Liver (tissue), 9 donors: ENCODE results near the gene ENPP3. TPM values are rescaled to one million over a fixed set of nuclear protein-coding genes. Genes with fewer than 3 reads are reported as not detected.

ENCODE experiments used
- DNase-seq: peaks from one replicate; pipeline ENCODE4 v3.0.0-alpha.2; 2017; ENCODE audit warnings: low spot score
- H3K27ac ChIP-seq, 2 donors: one replicate each; pipeline ENCODE4 v1.7.0; 2013; ENCODE audit warnings: inconsistent platforms in 2 of 2, low read length in 2 of 2, control low read depth in 1 of 2, low read depth in 1 of 2, mild to moderate bottlenecking in 1 of 2
- H3K27me3 ChIP-seq, 4 donors: one replicate each; pipeline versions ENCODE4 v1.6.1 to v1.7.0; 2013; ENCODE audit warnings: low read length in 3 of 4, inconsistent platforms in 1 of 4, mild to moderate bottlenecking in 1 of 4, moderate library complexity in 1 of 4; ENCODE audit not compliant: control insufficient read depth in 4 of 4, insufficient read depth in 4 of 4
- H3K36me3 ChIP-seq, 4 donors: one replicate each; pipeline versions ENCODE4 v1.6.1 to v1.7.0; 2013; ENCODE audit warnings: low read length in 3 of 4, mild to moderate bottlenecking in 3 of 4, low read depth in 1 of 4, moderate library complexity in 1 of 4; ENCODE audit not compliant: control insufficient read depth in 4 of 4, insufficient read depth in 3 of 4
- H3K4me1 ChIP-seq, 4 donors: one replicate each; pipeline versions ENCODE4 v1.6.1 to v1.7.0; 2013; ENCODE audit warnings: low read length in 3 of 4, mild to moderate bottlenecking in 3 of 4, moderate library complexity in 1 of 4; ENCODE audit not compliant: control insufficient read depth in 4 of 4, insufficient read depth in 4 of 4
- H3K4me3 ChIP-seq, 3 donors: one replicate each; pipeline versions ENCODE4 v1.6.1 to v1.7.0; 2013; ENCODE audit warnings: low read length in 3 of 3, control low read depth in 1 of 3, low read depth in 1 of 3, mild to moderate bottlenecking in 1 of 3
- H3K9ac ChIP-seq, 2 donors: one replicate each; pipeline ENCODE4 v1.7.0; 2013; ENCODE audit warnings: low read length in 2 of 2, mild to moderate bottlenecking in 2 of 2, moderate library complexity in 2 of 2, control low read depth in 1 of 2, low read depth in 1 of 2
- H3K9me3 ChIP-seq, 4 donors: one replicate each; pipeline versions ENCODE4 v1.6.1 to v1.7.0; 2013; ENCODE audit warnings: low read length in 3 of 4; ENCODE audit not compliant: control insufficient read depth in 4 of 4
- ATF3 ChIP-seq: IDR thresholded peaks from 2 replicates; pipeline ENCODE4 v1.6.1; 2016; ENCODE audit warnings: antibody characterized with exemption
- CTCF ChIP-seq: fragments of 150-350 bp; IDR thresholded peaks from 2 replicates; pipeline ENCODE4 v1.5.1; 2017; ENCODE audit warnings: improper control_type of control experiment, low read depth, low read length; ENCODE audit not compliant: missing input control
- EGR1 ChIP-seq, 2 donors: IDR thresholded peaks; 2 replicates each; pipeline ENCODE4 v1.6.1; 2016 to 2018; ENCODE audit warnings: antibody characterized with exemption in 2 of 2, low read depth in 2 of 2
- GABPA ChIP-seq, 2 donors: IDR thresholded peaks in 1 of 2; conservative IDR thresholded peaks in 1 of 2; 2 replicates each; pipeline ENCODE4 v1.6.1; 2016; ENCODE audit warnings: antibody characterized with exemption in 2 of 2, mild to moderate bottlenecking in 1 of 2, moderate library complexity in 1 of 2
- HNF4A ChIP-seq, 2 donors: conservative IDR thresholded peaks; 2 replicates each; pipeline ENCODE4 v1.6.1; 2016; ENCODE audit warnings: antibody characterized with exemption in 2 of 2, mild to moderate bottlenecking in 2 of 2
- HNF4G ChIP-seq: IDR thresholded peaks from 2 replicates; pipeline ENCODE4 v1.6.1; 2016; ENCODE audit warnings: antibody characterized with exemption
- NR2F2 ChIP-seq: IDR thresholded peaks from 2 replicates; pipeline ENCODE4 v1.6.1; 2016; ENCODE audit warnings: antibody characterized with exemption
- RAD21 ChIP-seq, 2 donors: IDR thresholded peaks; 2 replicates each; pipeline ENCODE4 v1.6.1; 2016; ENCODE audit warnings: antibody characterized with exemption in 2 of 2, mild to moderate bottlenecking in 2 of 2
- REST ChIP-seq: IDR thresholded peaks from 2 replicates; pipeline ENCODE4 v1.6.1; 2016; ENCODE audit warnings: antibody characterized with exemption, mild to moderate bottlenecking
- RXRA ChIP-seq, 2 donors: IDR thresholded peaks; 2 replicates each; pipeline ENCODE4 v1.6.1; 2017 to 2018; ENCODE audit warnings: antibody characterized with exemption in 2 of 2, mild to moderate bottlenecking in 1 of 2
- SP1 ChIP-seq: IDR thresholded peaks from 2 replicates; pipeline ENCODE4 v1.6.1; 2018; ENCODE audit warnings: antibody characterized with exemption, mild to moderate bottlenecking
- TAF1 ChIP-seq: conservative IDR thresholded peaks from 2 replicates; pipeline ENCODE4 v1.6.1; 2016; ENCODE audit warnings: antibody characterized with exemption, mild to moderate bottlenecking
- ZBTB33 ChIP-seq: IDR thresholded peaks from 2 replicates; pipeline ENCODE4 v1.6.1; 2016; ENCODE audit warnings: antibody characterized with exemption
- WGBS: extraction: QIAGEN DNeasy Blood & Tissue Kit; methylation state at CpG from one replicate; pipeline ENCODE4 v1.1.7; 2013; 5-methylcytosine and 5-hydroxymethylcytosine counted together
- polyA plus RNA-seq, 2 donors: library from polyadenylated mRNA; stranded (reverse) in 1 of 2; unstranded in 1 of 2; fragments of 200-250 nt in 1 of 2; fragments of >200 nt in 1 of 2; fragmentation: Nextera tagmentation in 1 of 2; extraction: Ambion mirVana in 1 of 2; gene quantifications; one replicate each; pipeline versions ENCODE4 v1.2.1 to v1.2.3, GENCODE V29; 2013 to 2015
- total RNA-seq, 2 donors: library from RNA; depleted of rRNA; stranded (reverse); fragments of >200 nt; gene quantifications; one replicate each; pipeline ENCODE4 v1.2.3, GENCODE V29; 2014
- TF ChIP-seq, protein P1 (sequence below): IDR thresholded peaks from 2 replicates; pipeline ENCODE4 v1.6.1; 2016; ENCODE audit warnings: antibody characterized with exemption
- donor health status: healthy.
- donor health status: healthy.
- donor health status: healthy.
- donor health status: healthy.
- donor health status: healthy.

The ENPP3 gene
- total and polyA plus RNA-seq, 4 donors = 0.51 to 6.1 (median 1.1) TPM

DNA sequence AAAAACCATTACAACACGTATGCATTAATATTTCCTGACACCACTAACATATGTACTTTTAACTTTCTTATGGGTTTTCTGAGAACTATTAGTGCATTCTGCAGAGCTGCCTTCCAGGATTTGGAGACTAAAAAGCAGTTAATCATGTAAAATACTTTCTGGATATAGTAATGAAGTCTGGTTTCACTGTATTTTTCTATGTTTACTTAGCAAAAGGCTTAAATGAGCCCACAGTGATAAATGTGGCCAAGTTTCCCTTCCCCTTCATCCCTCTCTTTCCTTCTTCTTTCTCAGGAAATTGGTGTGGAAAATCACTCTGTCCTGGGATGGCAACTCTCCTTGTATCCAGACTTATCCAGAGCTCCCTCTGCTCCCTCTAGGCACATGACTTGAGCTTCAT, 141.1 kb downstream of the ENPP3 start (continued):
- TF ChIP-seq ATF3 (no peak), HNF4G (no peak)
- TF ChIP-seq, protein P1, sequence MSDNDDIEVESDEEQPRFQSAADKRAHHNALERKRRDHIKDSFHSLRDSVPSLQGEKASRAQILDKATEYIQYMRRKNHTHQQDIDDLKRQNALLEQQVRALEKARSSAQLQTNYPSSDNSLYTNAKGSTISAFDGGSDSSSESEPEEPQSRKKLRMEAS = no peak

GRCh38 chr6:131779304-131779703, 142.2 kb downstream of the ENPP3 start:
- DNase-seq = no peak
- WGBS = 93% methylated on average over 2 of the region's 2 CpGs
- no peak overlapping the region for H3K9ac ChIP-seq

More at GRCh38 chr6:131779304-131779703, 142.2 kb downstream of the ENPP3 start:
- TF ChIP-seq HNF4G (no peak), SP1 (no peak), GABPA (IDR thresholded peaks at IDR 0.05 in 1 of 2, conservative IDR thresholded peaks at IDR 0.05 in 1 of 2) (no peak), NR2F2 (no peak), REST (no peak), RAD21 (IDR thresholded peaks at IDR 0.05) (no peak), CTCF (no peak), RXRA (IDR thresholded peaks at IDR 0.05) (no peak), ZBTB33 (no peak), TAF1 (no peak), EGR1 (IDR thresholded peaks at IDR 0.05; ENCODE audit: low read depth in 2 of 2) (no peak), HNF4A (conservative IDR thresholded peaks at IDR 0.05) (no peak)
- TF ChIP-seq, protein P1 = no peak
- H3K9me3 ChIP-seq = no peaks in the 10 kb centered on the region
- H3K4me3 ChIP-seq = no peak overlapping the region
- no peaks in the 10 kb centered on the region for H3K27me3 ChIP-seq
- H3K36me3 ChIP-seq = no peaks in the 10 kb centered on the region
- no peaks in the 10 kb centered on the region for H3K4me1 ChIP-seq
- no peak overlapping the region for H3K27ac ChIP-seq
